ENCODE measurements around the gene HLA-DRA. TPM values are rescaled to one million over a fixed set of nuclear protein-coding genes. Genes with fewer than 3 reads are reported as not detected.

Gene HLA-DRA
- total and polyA plus RNA-seq, 2 donors (not counting 1 experiment from before 2014, with no cell fraction given), result 0.17 to 0.99 TPM

GRCh38 chr6:32406197-32406596 is 33.5 kb upstream of the HLA-DRA start:
- Histone ChIP-seq H2AFZ (ENCODE audit: low read length) (no peak overlapping the region), H3K27me3 (ENCODE audit: control insufficient read depth, insufficient read depth, low read length) (peaks cover 12% of the 10 kb centered on the region), H3K27ac (ENCODE audit: insufficient read depth, low read length) (no peak overlapping the region), H3K9ac (ENCODE audit: insufficient read depth, low read length) (no peak overlapping the region), H3K79me2 (ENCODE audit: control insufficient read depth, insufficient read depth, low read length) (no peaks in the 10 kb centered on the region), H3K36me3 (ENCODE audit: control insufficient read depth, insufficient read depth, low read length) (no peaks in the 10 kb centered on the region), H3K4me3 (replicated peaks in 1 of 4; ENCODE audit: control extremely low read depth in 1 of 4, insufficient read depth in 1 of 4, low read depth in 3 of 4, low read length in 4 of 4) (no peak overlapping the region), H3K9me3 (ENCODE audit: control insufficient read depth, insufficient read depth, low read depth, low read length) (no peaks in the 10 kb centered on the region), H4K20me1 (ENCODE audit: control insufficient read depth, extremely low read depth, insufficient read depth, low read length) (no peaks in the 10 kb centered on the region), H3K4me2 (ENCODE audit: extremely low read depth, insufficient read depth, low read length) (no peak overlapping the region), H3K4me1 (ENCODE audit: control insufficient read depth, extremely low read depth, insufficient read depth, low read length) (no peaks in the 10 kb centered on the region)
- no peak for DNase-seq (ENCODE audit: low read depth in 2 of 2)
- TF ChIP-seq CTCF (conservative IDR thresholded peaks at IDR 0.05 in 1 of 2, IDR thresholded peaks at IDR 0.05 in 1 of 2; ENCODE audit: low read depth in 1 of 2, low read length in 2 of 2) (no peak), EZH2 (IDR thresholded peaks at IDR 0.05; ENCODE audit: low read length, missing control alignments) (no peak)

- Histone ChIP-seq H3K4me2 (ENCODE audit: extremely low read depth, insufficient read depth, low read length) (no peak within 1 kb of the TSS), H3K27ac (ENCODE audit: insufficient read depth, low read length) (no peak within 1 kb of the TSS), H3K9ac (ENCODE audit: insufficient read depth, low read length) (no peak within 1 kb of the TSS), H3K4me3 (replicated peaks in 1 of 4; ENCODE audit: control extremely low read depth in 1 of 4, insufficient read depth in 1 of 4, low read depth in 3 of 4, low read length in 4 of 4) (no peak within 1 kb of the TSS), H3K79me2 (ENCODE audit: control insufficient read depth, insufficient read depth, low read length) (no peaks in the 10 kb centered on the region), H3K27me3 (ENCODE audit: control insufficient read depth, insufficient read depth, low read length) (peaks cover 15% of the 10 kb centered on the region), H3K4me1 (ENCODE audit: control insufficient read depth, extremely low read depth, insufficient read depth, low read length) (no peaks in the 10 kb centered on the region), H4K20me1 (ENCODE audit: control insufficient read depth, extremely low read depth, insufficient read depth, low read length) (no peaks in the 10 kb centered on the region), H3K36me3 (ENCODE audit: control insufficient read depth, insufficient read depth, low read length) (no peaks in the 10 kb centered on the region), H3K9me3 (ENCODE audit: control insufficient read depth, insufficient read depth, low read depth, low read length) (no peaks in the 10 kb centered on the region), H2AFZ (ENCODE audit: low read length) (no peak within 1 kb of the TSS)
- no peak for TF ChIP-seq CTCF (conservative IDR thresholded peaks at IDR 0.05 in 1 of 2, IDR thresholded peaks at IDR 0.05 in 1 of 2; ENCODE audit: low read depth in 1 of 2, low read length in 2 of 2)
- no peak for TF ChIP-seq EZH2 (IDR thresholded peaks at IDR 0.05; ENCODE audit: low read length, missing control alignments)
- DNase-seq (ENCODE audit: low read depth in 2 of 2), result no peak
These were observed 32.8 kb upstream of the HLA-DRA start, which contains the start of gene BTNL2 for GRCh38 chr6:32406857-32407256. TSS of gene BTNL2 (minus strand) at chr6:32407181. CDS start at chr6:32407123, 58 bp downstream.

GRCh38 chr6:32410906-32411305 is 28.8 kb upstream of the HLA-DRA start:
- Histone ChIP-seq H3K27ac (ENCODE audit: insufficient read depth, low read length) (no peak overlapping the region), H3K4me2 (ENCODE audit: extremely low read depth, insufficient read depth, low read length) (no peak overlapping the region), H2AFZ (ENCODE audit: low read length) (no peak overlapping the region), H3K4me3 (replicated peaks in 1 of 4; ENCODE audit: control extremely low read depth in 1 of 4, insufficient read depth in 1 of 4, low read depth in 3 of 4, low read length in 4 of 4) (no peak overlapping the region), H3K9me3 (ENCODE audit: control insufficient read depth, insufficient read depth, low read depth, low read length) (no peaks in the 10 kb centered on the region), H4K20me1 (ENCODE audit: control insufficient read depth, extremely low read depth, insufficient read depth, low read length) (no peaks in the 10 kb centered on the region), H3K4me1 (ENCODE audit: control insufficient read depth, extremely low read depth, insufficient read depth, low read length) (no peaks in the 10 kb centered on the region), H3K9ac (ENCODE audit: insufficient read depth, low read length) (no peak overlapping the region), H3K79me2 (ENCODE audit: control insufficient read depth, insufficient read depth, low read length) (no peaks in the 10 kb centered on the region), H3K36me3 (ENCODE audit: control insufficient read depth, insufficient read depth, low read length) (no peaks in the 10 kb centered on the region), H3K27me3 (ENCODE audit: control insufficient read depth, insufficient read depth, low read length) (peaks cover 13% of the 10 kb centered on the region)
- TF ChIP-seq CTCF (conservative IDR thresholded peaks at IDR 0.05 in 1 of 2, IDR thresholded peaks at IDR 0.05 in 1 of 2; ENCODE audit: low read depth in 1 of 2, low read length in 2 of 2), result no peak
- TF ChIP-seq EZH2 (IDR thresholded peaks at IDR 0.05; ENCODE audit: low read length, missing control alignments), result no peak
- DNase-seq (ENCODE audit: low read depth in 2 of 2), result no peak
